Lower leg skin (tissue), 4 donors: ENCODE data around the gene MTHFD2L. TPM values are rescaled to one million over a fixed set of nuclear protein-coding genes. Genes with fewer than 3 reads are reported as not detected.
"Not testable (repeated sequence)": the region's sequence is repeated elsewhere in the genome, so short reads cannot be mapped to it uniquely, and the experiment has no call there.

Source experiments
- DNase-seq, 2 donors: peaks; one replicate each; pipeline ENCODE4 v3.0.0-alpha.2; 2019; ENCODE audit warnings: low spot score in 2 of 2
- H3K4me3 ChIP-seq: fragments of 200-600 bp; sonication (generic); 2 replicates; pipeline ENCODE4 v1.5.1; 2017; ENCODE audit warnings: mild to moderate bottlenecking, low read depth; ENCODE audit not compliant: poor library complexity, severe bottlenecking
- POLR2A ChIP-seq, 2 donors: fragments of 450-650 bp; IDR thresholded peaks; one replicate each; pipeline ENCODE4 v1.6.1; 2016 to 2017; ENCODE audit warnings: antibody characterized with exemption in 2 of 2, mild to moderate bottlenecking in 1 of 2, moderate library complexity in 1 of 2
- WGBS, 2 donors: methylation state at CpG; one replicate each; pipeline ENCODE4 v1.1.5; 2018; 5-methylcytosine and 5-hydroxymethylcytosine counted together
- intact Hi-C: fragments of 100-400 bp; cut with DNase I; formaldehyde crosslinking; loops from one replicate; pipeline ENCODE4 v1.15.0; 2023; ENCODE audit warnings: low total_unique reads
- total RNA-seq, 4 donors: library from RNA; depleted of rRNA; stranded (reverse); fragments of >200 nt; gene quantifications; one replicate each; pipeline ENCODE4 v1.1.0, GENCODE V29; 2016
- TF ChIP-seq, protein P1 (sequence below), 3 donors: fragments of 450-650 bp; IDR thresholded peaks; one replicate each; pipeline ENCODE4 v1.5.1; 2016; ENCODE audit warnings: antibody characterized with exemption in 3 of 3, mild to moderate bottlenecking in 3 of 3, moderate library complexity in 2 of 3

Gene MTHFD2L
- total RNA-seq, 4 donors from 2014 or later, result 3.5 to 16.2 (median 10.9) TPM

DNA sequence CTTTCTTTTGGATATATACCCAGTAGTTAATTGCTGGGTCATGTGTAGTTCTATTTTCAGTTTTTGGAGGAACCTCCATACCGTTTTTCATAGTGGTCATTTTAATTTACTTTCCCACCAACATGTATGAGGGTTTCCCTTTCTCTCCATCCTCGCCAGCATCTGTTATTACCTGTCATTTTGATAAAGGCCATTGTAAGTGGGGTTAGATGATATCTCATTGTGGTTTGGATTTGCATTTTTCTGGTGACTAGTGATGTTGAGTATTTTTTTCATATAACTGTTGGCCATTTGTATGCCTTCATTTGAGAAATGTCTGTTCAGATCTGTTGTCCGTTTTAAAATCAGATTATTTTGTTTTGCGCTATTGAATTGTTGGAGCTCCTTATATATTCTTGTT lies 30.2 kb upstream of the MTHFD2L start:
- intact Hi-C loops, result no loop called here
- no peak for DNase-seq

DNA sequence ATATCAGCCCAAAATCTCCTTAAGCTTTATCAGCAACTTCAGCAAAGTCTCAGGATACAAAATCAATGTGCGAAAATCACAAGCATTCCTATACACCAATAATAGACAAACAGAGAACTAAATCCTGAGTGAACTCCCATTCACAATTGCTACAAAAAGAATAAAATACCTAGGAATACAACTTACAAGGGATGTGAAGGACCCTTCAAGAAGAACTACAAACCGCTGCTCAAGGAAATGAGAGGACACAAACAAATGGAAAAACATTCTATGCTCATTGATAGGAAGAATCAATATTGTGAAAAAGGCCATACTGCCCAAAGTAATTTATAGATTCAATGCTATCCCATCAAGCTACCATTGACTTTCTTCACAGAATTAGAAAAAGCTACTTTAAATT lies 27.1 kb upstream of the MTHFD2L start:
- not testable (repeated sequence) for DNase-seq, H3K4me3 ChIP-seq
- intact Hi-C loops, result loop anchor here (5.0 kb wide), 1 partner anchor 469 kb away; no protein-coding TSS in a partner anchor
- 96 to 97% methylated on average over 2 of the region's 2 CpGs for WGBS, 2 donors

More for the DNA sequence above, 30.2 kb upstream of the MTHFD2L start:
- no peak overlapping the region for H3K4me3 ChIP-seq
- TF ChIP-seq POLR2A (IDR thresholded peaks at IDR 0.05), result no peak
- TF ChIP-seq, protein P1, sequence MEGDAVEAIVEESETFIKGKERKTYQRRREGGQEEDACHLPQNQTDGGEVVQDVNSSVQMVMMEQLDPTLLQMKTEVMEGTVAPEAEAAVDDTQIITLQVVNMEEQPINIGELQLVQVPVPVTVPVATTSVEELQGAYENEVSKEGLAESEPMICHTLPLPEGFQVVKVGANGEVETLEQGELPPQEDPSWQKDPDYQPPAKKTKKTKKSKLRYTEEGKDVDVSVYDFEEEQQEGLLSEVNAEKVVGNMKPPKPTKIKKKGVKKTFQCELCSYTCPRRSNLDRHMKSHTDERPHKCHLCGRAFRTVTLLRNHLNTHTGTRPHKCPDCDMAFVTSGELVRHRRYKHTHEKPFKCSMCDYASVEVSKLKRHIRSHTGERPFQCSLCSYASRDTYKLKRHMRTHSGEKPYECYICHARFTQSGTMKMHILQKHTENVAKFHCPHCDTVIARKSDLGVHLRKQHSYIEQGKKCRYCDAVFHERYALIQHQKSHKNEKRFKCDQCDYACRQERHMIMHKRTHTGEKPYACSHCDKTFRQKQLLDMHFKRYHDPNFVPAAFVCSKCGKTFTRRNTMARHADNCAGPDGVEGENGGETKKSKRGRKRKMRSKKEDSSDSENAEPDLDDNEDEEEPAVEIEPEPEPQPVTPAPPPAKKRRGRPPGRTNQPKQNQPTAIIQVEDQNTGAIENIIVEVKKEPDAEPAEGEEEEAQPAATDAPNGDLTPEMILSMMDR (IDR thresholded peaks at IDR 0.05), result no peak
- 90 to 93% methylated on average over 4 of the region's 4 CpGs for WGBS, 2 donors

DNA sequence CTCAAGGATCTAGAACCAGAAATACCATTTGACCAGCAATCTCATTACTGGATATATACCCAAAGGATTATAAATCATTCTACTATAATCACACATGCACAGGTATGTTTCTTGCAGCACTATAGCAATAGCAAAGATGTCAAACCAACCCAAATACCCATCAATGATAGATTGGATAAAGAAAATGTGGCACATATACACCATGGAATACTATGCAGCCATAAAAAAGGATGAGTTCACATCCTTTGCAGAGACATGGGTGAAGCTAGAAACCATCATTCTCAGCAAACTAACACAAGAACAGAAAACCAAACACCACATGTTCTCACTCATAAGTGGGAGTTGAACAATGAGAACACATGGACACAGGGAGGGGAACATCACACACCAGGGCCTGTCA lies 25.7 kb upstream of the MTHFD2L start:
- DNase-seq, H3K4me3 ChIP-seq: not testable (repeated sequence)
- intact Hi-C loops, result loop anchor here (5.0 kb wide), 1 partner anchor 470 kb away; no protein-coding TSS in a partner anchor

DNA sequence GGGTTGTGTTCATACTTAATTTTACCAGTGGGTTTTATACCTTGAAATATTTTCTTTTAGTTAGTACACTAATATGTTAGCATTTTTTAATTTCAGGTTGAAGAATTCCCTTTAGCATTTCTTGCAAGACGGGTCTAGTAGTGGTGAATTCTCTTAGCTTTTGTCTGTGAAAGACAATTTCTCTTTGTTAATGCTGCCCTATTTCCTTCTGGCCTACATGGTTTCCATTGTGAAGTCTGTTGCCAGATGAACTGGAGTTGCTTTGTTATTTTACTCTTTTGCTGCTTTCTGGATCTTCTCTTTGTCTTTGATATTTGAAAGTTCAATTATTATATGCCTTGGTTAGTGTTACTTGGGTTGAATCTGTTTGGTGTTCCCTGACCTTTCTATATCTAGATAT lies 25.0 kb upstream of the MTHFD2L start:
- WGBS, 2 donors, result 79 to 83% methylated on average over 1 of the region's 1 CpG
- H3K4me3 ChIP-seq, result no peak overlapping the region
- intact Hi-C loops, result loop anchor here (5.0 kb wide), 1 partner anchor 471 kb away; no protein-coding TSS in a partner anchor
- no peak for DNase-seq
- no peak for TF ChIP-seq POLR2A (IDR thresholded peaks at IDR 0.05)
- TF ChIP-seq, protein P1 (IDR thresholded peaks at IDR 0.05), result no peak

DNA sequence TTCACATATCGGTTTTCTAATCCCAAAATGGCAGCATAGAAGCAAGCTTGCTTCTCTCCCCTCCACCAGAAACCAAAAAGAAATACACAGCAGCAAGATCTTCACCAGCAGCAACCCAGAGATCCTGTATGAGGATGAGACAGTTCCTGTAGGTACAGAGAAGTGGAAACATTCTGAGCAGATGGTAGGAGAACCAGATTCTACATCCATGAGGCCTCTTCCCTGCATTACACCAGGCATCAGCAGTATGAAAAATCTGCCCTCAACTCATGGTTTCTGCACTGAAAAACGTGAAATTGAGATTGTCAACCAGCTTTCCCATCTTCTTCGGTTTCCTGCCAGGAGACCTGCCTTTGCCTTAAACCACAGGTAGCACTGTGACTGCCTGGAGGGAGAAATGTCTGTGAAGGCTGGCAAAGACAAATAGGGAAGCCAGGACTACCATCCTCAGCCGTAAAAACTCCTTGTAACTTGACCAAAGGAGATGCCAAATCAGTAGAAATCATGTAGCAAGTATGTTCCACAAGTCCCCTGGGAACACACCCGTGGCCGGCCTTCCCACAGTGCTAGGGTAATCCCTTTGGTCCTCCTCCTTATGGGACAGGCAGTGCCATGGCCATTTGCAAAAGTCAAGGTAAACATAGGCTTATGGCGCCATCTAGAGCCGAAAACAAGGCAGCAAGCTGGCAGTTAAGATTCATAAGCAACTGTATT lies 24.0 kb upstream of the MTHFD2L start:
- intact Hi-C loops, result loop anchor here (5.0 kb wide), 1 partner anchor 472 kb away; no protein-coding TSS in a partner anchor
- no peak for TF ChIP-seq POLR2A (IDR thresholded peaks at IDR 0.05)
- TF ChIP-seq, protein P1 (IDR thresholded peaks at IDR 0.05), result peak in 1 of 3 donors; percentile 38
- DNase-seq, result peak; percentile 78 to 93
- 37 to 38% methylated on average over 8 of the region's 8 CpGs for WGBS, 2 donors
- H3K4me3 ChIP-seq, result no peak overlapping the region

DNA sequence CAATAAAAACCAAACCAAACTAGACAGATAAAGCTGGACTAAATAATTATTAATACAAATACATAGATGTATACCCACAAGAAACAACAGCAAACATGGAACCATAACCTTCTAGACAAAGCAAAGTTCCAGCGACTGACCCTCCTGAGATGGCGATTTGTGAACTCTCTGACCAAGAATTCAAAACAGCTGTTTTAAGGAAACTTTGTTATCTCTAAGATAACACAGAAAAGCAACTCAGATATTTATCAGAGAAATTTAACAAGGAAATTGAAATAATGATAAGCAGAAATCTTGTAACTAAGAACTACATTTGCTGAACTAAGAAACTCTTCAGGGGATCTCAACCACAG lies 23.4 kb upstream of the MTHFD2L start:
- H3K4me3 ChIP-seq, result no peak overlapping the region
- intact Hi-C loops, result loop anchor here (5.0 kb wide), 1 partner anchor 472 kb away; no protein-coding TSS in a partner anchor
- DNase-seq, result no peak
- WGBS, 2 donors, result 39 to 46% methylated on average over 2 of the region's 2 CpGs
- no peak for TF ChIP-seq POLR2A (IDR thresholded peaks at IDR 0.05)
- TF ChIP-seq, protein P1 (IDR thresholded peaks at IDR 0.05), result no peak
